ENCODE measurements around the gene FCGR3A.

Gene FCGR3A

GRCh38 chr1:161501234-161501633, 48.4 kb downstream of the FCGR3A start:
- no peak for DNase-seq (ENCODE audit: low read depth in 2 of 2)

- no peak for DNase-seq (ENCODE audit: low read depth in 2 of 2)
Measured at GRCh38 chr1:161499099-161500039, 50.2 kb downstream of the FCGR3A start.

GRCh38 chr1:161498646-161499045, 51.0 kb downstream of the FCGR3A start:
- no peak for DNase-seq (ENCODE audit: low read depth in 2 of 2)

GRCh38 chr1:161497961-161498360, 51.7 kb downstream of the FCGR3A start:
- no peak for DNase-seq (ENCODE audit: low read depth in 2 of 2)

- DNase-seq (ENCODE audit: low read depth in 2 of 2), result no peak
Measured at GRCh38 chr1:161495490-161495889, 54.1 kb downstream of the FCGR3A start.

GRCh38 chr1:161494091-161494735, 55.4 kb downstream of the FCGR3A start:
- DNase-seq (ENCODE audit: low read depth in 2 of 2), result no peak

GRCh38 chr1:161492827-161493226, 56.8 kb downstream of the FCGR3A start:
- DNase-seq (ENCODE audit: low read depth in 2 of 2), result no peak

Measured in stimulated activated CD8-positive, alpha-beta memory T cell treated with anti-CD3 and anti-CD28 coated beads, Interleukin-7, amount 100 ng/mL, for 1 hour (primary cell).